A549 treated with Mapracorat at 1 μM for 4 hours (cell line): ENCODE results near the gene WBP11. TPM values are rescaled to one million over a fixed set of nuclear protein-coding genes. Genes with fewer than 3 reads are reported as not detected.

Source experiments
- total RNA-seq: library from RNA; stranded (reverse); fragments of 200-300 nt; extraction: Qiagen RNA extraction; gene quantifications from 5 replicates; pipeline ENCODE4 v1.2.3, GENCODE V29; 2022

WBP11 gene
- total RNA-seq, result 47.9 to 53.3 TPM (median 48.3 TPM) in 5 replicates

GRCh38 chr12:14803011-14803829 lies at the start of gene WBP11, which contains the start of gene C12orf60:
Gene WBP11, minus strand, starts transcription at chr12:14803478. Its CDS starts 2,095 bp downstream, at chr12:14801383.
Gene C12orf60, plus strand, starts transcription at chr12:14803670. Its CDS starts 19,266 bp downstream, at chr12:14822936.

DNA sequence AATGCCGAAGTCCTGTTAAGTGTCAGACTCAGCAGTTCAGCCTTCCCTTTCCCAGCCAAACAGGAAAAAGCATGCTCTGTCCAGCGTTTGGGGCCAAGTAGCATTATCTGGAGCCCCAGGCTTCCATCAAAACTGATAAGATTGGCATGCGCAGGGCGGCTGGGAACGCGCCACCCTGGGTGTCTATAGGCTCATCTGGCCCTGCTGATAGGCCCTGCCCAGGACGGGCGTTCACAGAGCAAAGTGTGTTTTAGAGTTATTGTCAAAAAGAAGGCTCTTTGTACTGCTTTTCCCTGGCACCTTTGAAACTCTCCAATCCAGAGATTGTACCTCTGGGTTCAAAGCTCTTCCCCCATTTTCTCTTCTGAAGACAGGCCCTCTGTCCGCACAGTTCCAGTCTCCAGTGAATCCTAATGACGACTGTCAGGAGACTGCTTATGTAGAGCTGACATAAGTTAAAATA lies 40.2 kb upstream of the WBP11 start, which contains the start of gene ART4:
TSS of gene ART4 (minus strand) at position 102 of the 463 bp plus-strand sequence. CDS start 413 bp downstream, outside the sequence.

DNA sequence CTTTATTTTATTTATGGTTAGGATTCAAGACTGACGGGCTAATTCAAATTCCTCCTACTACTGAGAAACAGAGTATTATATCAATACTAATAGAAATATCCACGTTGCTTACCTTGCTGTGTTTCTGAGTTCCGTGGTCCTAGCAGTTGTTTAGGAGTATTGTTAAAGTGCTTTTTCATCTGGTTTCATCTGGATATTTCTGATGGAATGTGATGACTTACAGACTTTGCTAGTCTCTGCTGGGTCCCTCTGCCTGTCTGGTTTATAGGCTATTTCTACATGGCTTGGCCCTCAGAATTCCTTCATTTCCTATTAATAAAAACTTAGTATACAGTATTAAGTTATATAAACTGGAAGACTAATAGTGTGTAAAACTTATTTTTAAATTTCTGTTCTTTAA lies 10.7 kb upstream of the WBP11 start, which contains the start of gene SMCO3:
TSS of gene SMCO3 (minus strand) at position 169 of the 400 bp plus-strand sequence. CDS start 7,502 bp downstream, outside the sequence.

Other genes with a start within 250 kb of the WBP11 start
- gene PLBD1, start 235.6 kb downstream of the WBP11 start, total RNA-seq, result 4.0 to 7.4 TPM (median 5.0 TPM) in 5 replicates
- gene GUCY2C, start 106.9 kb downstream of the WBP11 start, total RNA-seq, result not detected in 5 replicates
- gene C12orf60, start 192 bp upstream of the WBP11 start, total RNA-seq, result 1.8 to 2.0 TPM (median 1.8 TPM) in 5 replicates
- gene SMCO3, start 10.7 kb upstream of the WBP11 start, total RNA-seq, result 0.08 to 0.10 TPM in 2 of 5 replicates, not detected in the others
- gene ART4, start 40.0 kb upstream of the WBP11 start, total RNA-seq, result not detected in 5 replicates
- not detected in 5 replicates for gene MGP, start 82.4 kb upstream of the WBP11 start, total RNA-seq
- not detected in 5 replicates for gene ERP27, start 135.1 kb upstream of the WBP11 start, total RNA-seq
- gene ARHGDIB, start 158.1 kb upstream of the WBP11 start, total RNA-seq, result 1.1 to 1.9 TPM (median 1.2 TPM) in 5 replicates
- gene PDE6H, start 169.6 kb upstream of the WBP11 start, total RNA-seq, result not detected in 5 replicates